Measurements from ENCODE around the gene NDUFAF2. TPM values are rescaled to one million over a fixed set of nuclear protein-coding genes. Genes with fewer than 3 reads are reported as not detected.

Gene NDUFAF2
- total RNA-seq, 5 donors from 2014 or later (not counting 1 experiment from before 2014, with no cell fraction given), result 10.8 to 18.4 (median 18.0) TPM

- H3K4me3 Mint-ChIP-seq, result no peak overlapping the region
- DNase-seq, result no peak
- peaks cover 3 to 8% (median 6%) of the 10 kb centered on the region in 3 donors for H3K9me3 Mint-ChIP-seq
- Histone ChIP-seq H3K4me1 (ENCODE audit: control insufficient read depth in 1 of 2, extremely low read depth in 1 of 2, insufficient read depth in 2 of 2, low read length in 2 of 2) (no peaks in the 10 kb centered on the region), H3K9me3 (no peaks in the 10 kb centered on the region), H3K36me3 (ENCODE audit: control insufficient read depth in 2 of 2, extremely low read depth in 1 of 2, insufficient read depth in 1 of 2, low read length in 1 of 2) (no peaks in the 10 kb centered on the region), H3K4me3 (ENCODE audit: control insufficient read depth in 1 of 2, extremely low read depth in 1 of 2, low read length in 1 of 2) (no peak overlapping the region), H3K27me3 (replicated peaks in 1 of 2; ENCODE audit: control insufficient read depth in 2 of 2, extremely low read depth in 1 of 2, insufficient read depth in 2 of 2, low read length in 1 of 2) (no peaks in the 10 kb centered on the region), H3K27ac (ENCODE audit: low read length) (no peak overlapping the region)
- H3K36me3 Mint-ChIP-seq, result peaks cover 47% of the 10 kb centered on the region
- no peaks in the 10 kb centered on the region for H3K27me3 Mint-ChIP-seq
- H3K27ac Mint-ChIP-seq, result no peak overlapping the region
- H3K4me1 Mint-ChIP-seq, result peaks cover 0 to 4% (median 2%) of the 10 kb centered on the region in 3 donors
- POLR2A ChIA-PET, result no interaction called here
- no peak for ATAC-seq (replicated peaks in 1 of 4)
- CTCF ChIA-PET, result no interaction called here
Measured at GRCh38 chr5:61047346-61047745, 102.3 kb downstream of the NDUFAF2 start.

GRCh38 chr5:61048534-61048933 is 103.5 kb downstream of the NDUFAF2 start:
- no peaks in the 10 kb centered on the region for H3K9me3 ChIP-seq
- no peak overlapping the region for H3K4me3 ChIP-seq (ENCODE audit: control insufficient read depth in 1 of 2, extremely low read depth in 1 of 2, low read length in 1 of 2)
- no peaks in the 10 kb centered on the region for H3K4me1 ChIP-seq (ENCODE audit: control insufficient read depth in 1 of 2, extremely low read depth in 1 of 2, insufficient read depth in 2 of 2, low read length in 2 of 2)
- peaks cover 38% of the 10 kb centered on the region for H3K36me3 Mint-ChIP-seq
- ChIA-PET POLR2A (interaction anchor here in 1 of 2 donors (0.7 kb wide), 1 partner anchor 143 kb away, joined by 3 read pairs; no protein-coding TSS in a partner anchor), CTCF (no interaction called here)
- H3K27ac Mint-ChIP-seq, result no peak overlapping the region
- no peaks in the 10 kb centered on the region for H3K36me3 ChIP-seq (ENCODE audit: control insufficient read depth in 2 of 2, extremely low read depth in 1 of 2, insufficient read depth in 1 of 2, low read length in 1 of 2)
- no CpG with 5 or more reads among the region's 1 CpG for WGBS (ENCODE audit: insufficient coverage)
- no peak for ATAC-seq (replicated peaks in 1 of 4)
- no peaks in the 10 kb centered on the region for H3K27me3 Mint-ChIP-seq
- no peak for DNase-seq
- H3K9me3 Mint-ChIP-seq, result peaks cover 3 to 8% (median 6%) of the 10 kb centered on the region in 3 donors
- H3K4me1 Mint-ChIP-seq, result peaks cover 0 to 4% (median 2%) of the 10 kb centered on the region in 3 donors
- H3K27ac ChIP-seq (ENCODE audit: low read length), result no peak overlapping the region
- no peak overlapping the region for H3K4me3 Mint-ChIP-seq
- no peaks in the 10 kb centered on the region for H3K27me3 ChIP-seq (replicated peaks in 1 of 2; ENCODE audit: control insufficient read depth in 2 of 2, extremely low read depth in 1 of 2, insufficient read depth in 2 of 2, low read length in 1 of 2)

- Mint-ChIP-seq H3K27me3 (no peaks in the 10 kb centered on the region), H3K4me3 (no peak overlapping the region), H3K27ac (no peak overlapping the region), H3K4me1 (peaks cover 0 to 4% (median 2%) of the 10 kb centered on the region in 3 donors), H3K36me3 (peaks cover 30% of the 10 kb centered on the region), H3K9me3 (no peaks in the 10 kb centered on the region)
- Histone ChIP-seq H3K4me3 (ENCODE audit: control insufficient read depth in 1 of 2, extremely low read depth in 1 of 2, low read length in 1 of 2) (no peak overlapping the region), H3K9me3 (no peaks in the 10 kb centered on the region), H3K27ac (ENCODE audit: low read length) (no peak overlapping the region), H3K4me1 (ENCODE audit: control insufficient read depth in 1 of 2, extremely low read depth in 1 of 2, insufficient read depth in 2 of 2, low read length in 2 of 2) (no peaks in the 10 kb centered on the region), H3K27me3 (replicated peaks in 1 of 2; ENCODE audit: control insufficient read depth in 2 of 2, extremely low read depth in 1 of 2, insufficient read depth in 2 of 2, low read length in 1 of 2) (no peaks in the 10 kb centered on the region), H3K36me3 (ENCODE audit: control insufficient read depth in 2 of 2, extremely low read depth in 1 of 2, insufficient read depth in 1 of 2, low read length in 1 of 2) (no peaks in the 10 kb centered on the region)
- DNase-seq, result no peak
- CTCF ChIA-PET, result no interaction called here
- POLR2A ChIA-PET, result no interaction called here
- no peak for ATAC-seq (replicated peaks in 1 of 4)
- WGBS (ENCODE audit: insufficient coverage), result no CpG with 5 or more reads among the region's 1 CpG
Measured at GRCh38 chr5:61050292-61050691, 105.3 kb downstream of the NDUFAF2 start.

DNA sequence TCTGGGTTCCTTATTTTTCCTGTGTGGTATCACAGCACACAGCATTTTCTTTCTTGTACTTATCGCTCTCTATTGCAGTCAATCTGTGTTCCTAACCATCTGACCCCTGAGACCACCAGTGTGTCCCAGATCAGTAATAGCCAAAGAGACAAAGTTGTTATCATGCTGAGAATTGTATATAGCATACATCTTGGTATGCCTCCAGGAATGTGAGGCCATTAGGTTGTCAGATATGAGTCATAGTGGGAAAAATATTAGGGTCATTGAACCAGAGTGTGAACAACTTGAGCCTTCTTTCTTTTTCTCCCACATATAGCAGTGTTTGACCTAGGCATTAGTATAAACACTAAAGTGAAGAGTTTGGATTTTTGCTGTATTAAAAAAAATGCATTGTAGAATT is 106.3 kb downstream of the NDUFAF2 start:
- CTCF ChIA-PET, result interaction anchor here in 1 of 2 donors (0.9 kb wide), 1 partner anchor 607 kb away, joined by 4 read pairs; no protein-coding TSS in a partner anchor
- DNase-seq, result no peak
- Mint-ChIP-seq H3K4me1 (no peaks in the 10 kb centered on the region), H3K9me3 (no peaks in the 10 kb centered on the region), H3K27me3 (no peaks in the 10 kb centered on the region), H3K27ac (no peak overlapping the region), H3K36me3 (peaks cover 22% of the 10 kb centered on the region), H3K4me3 (no peak overlapping the region)
- H3K4me3 ChIP-seq (ENCODE audit: control insufficient read depth in 1 of 2, extremely low read depth in 1 of 2, low read length in 1 of 2), result no peak overlapping the region
- H3K4me1 ChIP-seq (ENCODE audit: control insufficient read depth in 1 of 2, extremely low read depth in 1 of 2, insufficient read depth in 2 of 2, low read length in 2 of 2), result no peaks in the 10 kb centered on the region
- WGBS (ENCODE audit: insufficient coverage), result no CpG with 5 or more reads among the region's 1 CpG
- POLR2A ChIA-PET, result no interaction called here
- no peaks in the 10 kb centered on the region for H3K27me3 ChIP-seq (replicated peaks in 1 of 2; ENCODE audit: control insufficient read depth in 2 of 2, extremely low read depth in 1 of 2, insufficient read depth in 2 of 2, low read length in 1 of 2)
- no peaks in the 10 kb centered on the region for H3K36me3 ChIP-seq (ENCODE audit: control insufficient read depth in 2 of 2, extremely low read depth in 1 of 2, insufficient read depth in 1 of 2, low read length in 1 of 2)
- no peak for ATAC-seq (replicated peaks in 1 of 4)
- H3K9me3 ChIP-seq, result no peaks in the 10 kb centered on the region
- no peak overlapping the region for H3K27ac ChIP-seq (ENCODE audit: low read length)

DNA sequence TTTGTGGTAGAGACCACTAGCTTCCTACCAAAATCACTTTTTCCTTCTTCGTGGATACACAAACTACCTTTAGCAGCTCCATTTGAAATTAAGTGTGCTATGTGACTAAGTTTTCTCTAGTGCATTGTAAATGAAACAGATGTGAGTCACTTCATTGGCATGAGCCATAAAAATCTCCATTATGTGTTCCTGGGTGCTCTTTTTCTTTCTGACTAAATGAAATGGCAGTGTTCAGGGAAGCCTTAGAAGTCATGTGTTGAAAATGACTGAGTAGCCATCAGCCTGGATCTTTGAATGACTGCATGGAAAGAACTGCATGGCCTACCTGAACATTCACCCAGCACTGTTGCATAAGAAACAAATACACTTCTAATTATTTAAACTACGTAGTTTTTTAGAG is 107.9 kb downstream of the NDUFAF2 start:
- H3K4me3 Mint-ChIP-seq, result no peak overlapping the region

GRCh38 chr5:61053937-61054336 is 108.9 kb downstream of the NDUFAF2 start:
- H3K9me3 ChIP-seq, result no peaks in the 10 kb centered on the region
- no peak for ATAC-seq (replicated peaks in 1 of 4)
- no peaks in the 10 kb centered on the region for H3K27me3 Mint-ChIP-seq
- no CpG with 5 or more reads among the region's 2 CpGs for WGBS (ENCODE audit: insufficient coverage)
- H3K36me3 ChIP-seq (ENCODE audit: control insufficient read depth in 2 of 2, extremely low read depth in 1 of 2, insufficient read depth in 1 of 2, low read length in 1 of 2), result no peaks in the 10 kb centered on the region
- H3K4me3 ChIP-seq (ENCODE audit: control insufficient read depth in 1 of 2, extremely low read depth in 1 of 2, low read length in 1 of 2), result no peak overlapping the region
- H3K36me3 Mint-ChIP-seq, result peaks cover 7% of the 10 kb centered on the region
- H3K4me1 Mint-ChIP-seq, result no peaks in the 10 kb centered on the region
- CTCF ChIA-PET, result interaction anchor here (2.6 to 4.2 kb wide), 2 partner anchors 605 kb away, joined by 24 to 47 read pairs; no protein-coding TSS in a partner anchor
- POLR2A ChIA-PET, result no interaction called here
- H3K9me3 Mint-ChIP-seq, result no peaks in the 10 kb centered on the region
- H3K27ac Mint-ChIP-seq, result no peak overlapping the region
- no peak overlapping the region for H3K27ac ChIP-seq (ENCODE audit: low read length)
- no peak overlapping the region for H3K4me3 Mint-ChIP-seq
- H3K4me1 ChIP-seq (ENCODE audit: control insufficient read depth in 1 of 2, extremely low read depth in 1 of 2, insufficient read depth in 2 of 2, low read length in 2 of 2), result no peaks in the 10 kb centered on the region
- DNase-seq, result no peak
- H3K27me3 ChIP-seq (replicated peaks in 1 of 2; ENCODE audit: control insufficient read depth in 2 of 2, extremely low read depth in 1 of 2, insufficient read depth in 2 of 2, low read length in 1 of 2), result no peaks in the 10 kb centered on the region

More for the DNA sequence above, 107.9 kb downstream of the NDUFAF2 start:
- no peaks in the 10 kb centered on the region for H3K4me1 Mint-ChIP-seq
- no peaks in the 10 kb centered on the region for H3K9me3 Mint-ChIP-seq
- POLR2A ChIA-PET, result no interaction called here
- CTCF ChIA-PET, result interaction anchor here (1.4 to 4.2 kb wide), 2 partner anchors 605 to 606 kb away, joined by 5 to 47 read pairs; no protein-coding TSS in a partner anchor
- Histone ChIP-seq H3K9me3 (no peaks in the 10 kb centered on the region), H3K27me3 (replicated peaks in 1 of 2; ENCODE audit: control insufficient read depth in 2 of 2, extremely low read depth in 1 of 2, insufficient read depth in 2 of 2, low read length in 1 of 2) (no peaks in the 10 kb centered on the region), H3K36me3 (ENCODE audit: control insufficient read depth in 2 of 2, extremely low read depth in 1 of 2, insufficient read depth in 1 of 2, low read length in 1 of 2) (no peaks in the 10 kb centered on the region), H3K4me3 (ENCODE audit: control insufficient read depth in 1 of 2, extremely low read depth in 1 of 2, low read length in 1 of 2) (no peak overlapping the region), H3K27ac (ENCODE audit: low read length) (no peak overlapping the region), H3K4me1 (ENCODE audit: control insufficient read depth in 1 of 2, extremely low read depth in 1 of 2, insufficient read depth in 2 of 2, low read length in 2 of 2) (no peaks in the 10 kb centered on the region)
- ATAC-seq (replicated peaks in 1 of 4), result no peak
- H3K27ac Mint-ChIP-seq, result no peak overlapping the region
- H3K27me3 Mint-ChIP-seq, result no peaks in the 10 kb centered on the region
- DNase-seq, result no peak
- WGBS (ENCODE audit: insufficient coverage), result no CpG with 5 or more reads among the region's 2 CpGs
- peaks cover 12% of the 10 kb centered on the region for H3K36me3 Mint-ChIP-seq

Data from T-cell (primary cell).